ENCODE measurements around the gene ERICH3. TPM values are rescaled to one million over a fixed set of nuclear protein-coding genes. Genes with fewer than 3 reads are reported as not detected.

The ERICH3 gene
- total and polyA plus RNA-seq, 9 of the 15 experiments (the other 6 are each of a cell fraction or from before 2014, with no cell fraction given), result not detected

DNA sequence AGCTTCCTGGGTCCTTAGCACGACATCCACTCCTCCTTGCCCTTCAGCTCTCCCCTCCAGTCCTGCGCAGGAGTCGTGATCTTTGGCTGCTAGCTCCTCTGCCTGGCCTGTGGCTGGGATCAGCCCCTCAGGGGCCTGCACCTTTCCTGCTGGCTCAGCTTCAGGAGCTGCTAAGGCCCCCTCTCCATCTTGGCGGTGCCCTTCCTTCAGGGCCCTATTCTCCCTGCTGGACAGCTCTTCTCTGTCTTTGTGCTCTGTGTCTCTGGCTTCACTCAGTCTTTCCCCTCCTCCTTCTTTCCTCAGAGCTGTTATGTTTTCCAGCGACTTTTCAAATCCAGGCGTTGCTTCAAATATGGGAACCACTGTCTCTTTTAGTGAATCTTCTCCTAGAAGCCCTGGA is 101.7 kb downstream of the ERICH3 start:
- no peaks in the 10 kb centered on the region for H3K27me3 ChIP-seq (ENCODE audit: control insufficient read depth in 2 of 2, insufficient read depth in 2 of 2, low read length in 2 of 2)
- CTCF ChIA-PET (ENCODE audit: low intra/inter-chr PET ratio), result no interaction called here
- POLR2A ChIA-PET, result no interaction called here
- no peaks in the 10 kb centered on the region for H3K36me3 ChIP-seq (ENCODE audit: control insufficient read depth, insufficient read depth, low read length)
- in situ Hi-C loops (cut with MboI) (no loop called here), intact Hi-C loops (cut with micrococcal nuclease) (no loop called here)
- H3K79me2 ChIP-seq (ENCODE audit: control insufficient read depth, insufficient read depth, low read length), result no peaks in the 10 kb centered on the region
- whole genome bisulfite sequencing (ENCODE audit: insufficient coverage, low coverage, missing lambda C conversion rate), result 0% methylated on average over 2 of the region's 6 CpGs
- no peaks in the 10 kb centered on the region for H3K9me1 ChIP-seq (ENCODE audit: control insufficient read depth, insufficient read depth, low read length)
- FAIRE-seq (no peak), DNase-seq (ENCODE audit: extremely low read depth in 1 of 4, low spot score in 3 of 4) (no peak), ATAC-seq (no peak)
- TF ChIP-seq PHB2 (IDR thresholded peaks at IDR 0.05; ENCODE audit: low read depth) (no peak), CBX8 (IDR thresholded peaks at IDR 0.05; ENCODE audit: borderline replicate concordance, extremely low read depth, low read depth, low read length, poor library complexity, severe bottlenecking) (no peak), KLF1 (tag; IDR thresholded peaks at IDR 0.05) (no peak), POLR2G (IDR thresholded peaks at IDR 0.05; ENCODE audit: low read depth, low read length) (no peak), ZKSCAN3 (CRISPR knock-in tag; IDR thresholded peaks at IDR 0.05) (no peak)
- H3K27ac ChIP-seq (ENCODE audit: extremely low read depth, low read depth, low read length), result no peak overlapping the region
- H3K9me3 ChIP-seq (replicated peaks; ENCODE audit: control insufficient read depth, insufficient read depth, low read depth, low read length), result no peaks in the 10 kb centered on the region
- H4K20me1 ChIP-seq (replicated peaks; ENCODE audit: control insufficient read depth, insufficient read depth, low read length), result no peaks in the 10 kb centered on the region
- no peak overlapping the region for H3K9ac ChIP-seq (ENCODE audit: insufficient read depth in 1 of 2, low read depth in 2 of 2, low read length in 2 of 2)
- no peak overlapping the region for H3K4me2 ChIP-seq (ENCODE audit: insufficient read depth, low read length)
- no peak overlapping the region for H2AFZ ChIP-seq (ENCODE audit: low read depth, low read length)
- H3K4me1 ChIP-seq (replicated peaks in 1 of 2; ENCODE audit: control insufficient read depth in 2 of 2, insufficient read depth in 2 of 2, low read length in 2 of 2), result no peaks in the 10 kb centered on the region
- H3K4me3 ChIP-seq, result no peak overlapping the region
- no TSS peak for BruUV-seq (replicated peaks)

GRCh38 chr1:74571493-74571800 is 102.1 kb downstream of the ERICH3 start:
- ChIA-PET CTCF (ENCODE audit: low intra/inter-chr PET ratio) (no interaction called here), POLR2A (no interaction called here)
- BruUV-seq (replicated peaks), result no TSS peak
- Histone ChIP-seq H3K27ac (ENCODE audit: extremely low read depth, low read depth, low read length) (no peak overlapping the region), H3K4me2 (ENCODE audit: insufficient read depth, low read length) (no peak overlapping the region), H3K36me3 (ENCODE audit: control insufficient read depth, insufficient read depth, low read length) (no peaks in the 10 kb centered on the region), H3K4me1 (replicated peaks in 1 of 2; ENCODE audit: control insufficient read depth in 2 of 2, insufficient read depth in 2 of 2, low read length in 2 of 2) (no peaks in the 10 kb centered on the region), H3K9me1 (ENCODE audit: control insufficient read depth, insufficient read depth, low read length) (no peaks in the 10 kb centered on the region), H2AFZ (ENCODE audit: low read depth, low read length) (no peak overlapping the region), H3K27me3 (ENCODE audit: control insufficient read depth in 2 of 2, insufficient read depth in 2 of 2, low read length in 2 of 2) (no peaks in the 10 kb centered on the region), H3K9ac (ENCODE audit: insufficient read depth in 1 of 2, low read depth in 2 of 2, low read length in 2 of 2) (no peak overlapping the region), H3K79me2 (ENCODE audit: control insufficient read depth, insufficient read depth, low read length) (no peaks in the 10 kb centered on the region), H3K4me3 (no peak overlapping the region), H3K9me3 (replicated peaks; ENCODE audit: control insufficient read depth, insufficient read depth, low read depth, low read length) (no peaks in the 10 kb centered on the region), H4K20me1 (replicated peaks; ENCODE audit: control insufficient read depth, insufficient read depth, low read length) (no peaks in the 10 kb centered on the region)
- no peak for ATAC-seq
- in situ Hi-C loops (cut with MboI), result no loop called here
- DNase-seq (ENCODE audit: extremely low read depth in 1 of 4, low spot score in 3 of 4), result no peak
- intact Hi-C loops (cut with micrococcal nuclease), result no loop called here
- FAIRE-seq, result no peak
- WGBS (ENCODE audit: insufficient coverage, low coverage, missing lambda C conversion rate), result 3% methylated on average over 8 of the region's 8 CpGs
- no peak for TF ChIP-seq NFE2L1 (tag; IDR thresholded peaks at IDR 0.05; ENCODE audit: borderline replicate concordance, low read depth)
- TF ChIP-seq, protein P1, sequence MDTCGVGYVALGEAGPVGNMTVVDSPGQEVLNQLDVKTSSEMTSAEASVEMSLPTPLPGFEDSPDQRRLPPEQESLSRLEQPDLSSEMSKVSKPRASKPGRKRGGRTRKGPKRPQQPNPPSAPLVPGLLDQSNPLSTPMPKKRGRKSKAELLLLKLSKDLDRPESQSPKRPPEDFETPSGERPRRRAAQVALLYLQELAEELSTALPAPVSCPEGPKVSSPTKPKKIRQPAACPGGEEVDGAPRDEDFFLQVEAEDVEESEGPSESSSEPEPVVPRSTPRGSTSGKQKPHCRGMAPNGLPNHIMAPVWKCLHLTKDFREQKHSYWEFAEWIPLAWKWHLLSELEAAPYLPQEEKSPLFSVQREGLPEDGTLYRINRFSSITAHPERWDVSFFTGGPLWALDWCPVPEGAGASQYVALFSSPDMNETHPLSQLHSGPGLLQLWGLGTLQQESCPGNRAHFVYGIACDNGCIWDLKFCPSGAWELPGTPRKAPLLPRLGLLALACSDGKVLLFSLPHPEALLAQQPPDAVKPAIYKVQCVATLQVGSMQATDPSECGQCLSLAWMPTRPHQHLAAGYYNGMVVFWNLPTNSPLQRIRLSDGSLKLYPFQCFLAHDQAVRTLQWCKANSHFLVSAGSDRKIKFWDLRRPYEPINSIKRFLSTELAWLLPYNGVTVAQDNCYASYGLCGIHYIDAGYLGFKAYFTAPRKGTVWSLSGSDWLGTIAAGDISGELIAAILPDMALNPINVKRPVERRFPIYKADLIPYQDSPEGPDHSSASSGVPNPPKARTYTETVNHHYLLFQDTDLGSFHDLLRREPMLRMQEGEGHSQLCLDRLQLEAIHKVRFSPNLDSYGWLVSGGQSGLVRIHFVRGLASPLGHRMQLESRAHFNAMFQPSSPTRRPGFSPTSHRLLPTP (IDR thresholded peaks at IDR 0.05; ENCODE audit: borderline replicate concordance, extremely low read depth, insufficient read length), result no peak
- TF ChIP-seq, protein P2, sequence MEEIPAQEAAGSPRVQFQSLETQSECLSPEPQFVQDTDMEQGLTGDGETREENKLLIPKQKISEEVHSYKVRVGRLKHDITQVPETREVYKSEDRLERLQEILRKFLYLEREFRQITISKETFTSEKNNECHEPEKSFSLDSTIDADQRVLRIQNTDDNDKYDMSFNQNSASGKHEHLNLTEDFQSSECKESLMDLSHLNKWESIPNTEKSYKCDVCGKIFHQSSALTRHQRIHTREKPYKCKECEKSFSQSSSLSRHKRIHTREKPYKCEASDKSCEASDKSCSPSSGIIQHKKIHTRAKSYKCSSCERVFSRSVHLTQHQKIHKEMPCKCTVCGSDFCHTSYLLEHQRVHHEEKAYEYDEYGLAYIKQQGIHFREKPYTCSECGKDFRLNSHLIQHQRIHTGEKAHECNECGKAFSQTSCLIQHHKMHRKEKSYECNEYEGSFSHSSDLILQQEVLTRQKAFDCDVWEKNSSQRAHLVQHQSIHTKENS (CRISPR knock-in tag; IDR thresholded peaks at IDR 0.05), result no peak
- TF ChIP-seq HMBOX1 (IDR thresholded peaks at IDR 0.05), result no peak
- no peak for TF ChIP-seq GTF2E2 (tag; IDR thresholded peaks at IDR 0.05)
- no peak for TF ChIP-seq ZNF780A (CRISPR knock-in tag; IDR thresholded peaks at IDR 0.05)
- TF ChIP-seq RBM39 (optimal IDR thresholded peaks at IDR 0.05; ENCODE audit: low read depth, low read length), result no peak
